ENCODE results near the gene CYP3A7. TPM values are rescaled to one million over a fixed set of nuclear protein-coding genes. Genes with fewer than 3 reads are reported as not detected.
"Not testable (repeated sequence)": the region's sequence is repeated elsewhere in the genome, so short reads cannot be mapped to it uniquely, and the experiment has no call there.

CYP3A7 gene
- polyA plus RNA-seq, 1 donor (not counting 4 experiments of a cell fraction or from before 2014, with no cell fraction given): not detected

DNA sequence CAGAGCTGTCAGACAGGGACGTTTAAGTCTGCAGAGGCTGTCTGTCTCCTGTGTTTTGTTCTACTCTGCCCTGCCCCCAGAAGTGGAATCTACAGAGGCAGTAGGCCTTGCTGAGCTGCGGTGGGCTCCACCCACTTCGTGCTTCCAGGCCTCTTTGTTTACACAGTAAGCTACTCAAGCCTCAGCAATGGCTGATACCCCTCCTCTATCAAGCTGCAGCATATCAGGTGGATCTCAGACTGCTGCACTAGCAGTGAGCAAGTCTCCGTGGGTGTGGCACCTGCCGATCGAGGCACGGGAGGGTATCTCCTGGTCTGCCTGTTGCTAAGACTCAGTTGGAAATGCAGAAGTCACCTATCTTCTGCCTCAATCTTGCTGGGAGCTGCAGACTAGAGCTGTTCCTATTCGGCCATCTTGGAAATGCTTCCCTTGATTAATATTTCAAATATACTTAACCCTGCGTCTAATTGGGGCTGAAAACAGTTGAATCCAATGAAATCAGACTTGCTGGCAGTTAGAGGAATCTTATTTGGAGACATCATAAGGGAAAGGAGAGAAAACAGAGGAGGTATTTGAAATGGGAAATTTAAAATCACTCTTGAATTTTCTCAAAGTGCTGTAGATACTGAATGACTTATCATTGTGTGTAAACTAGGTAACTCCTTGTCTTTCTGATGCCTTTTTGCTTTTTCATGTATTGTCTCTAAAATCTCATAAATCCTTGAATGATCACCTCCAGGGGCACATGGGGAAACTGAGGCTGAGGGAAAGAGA lies 41.4 kb downstream of the CYP3A7 start:
- no peak for TF ChIP-seq EZH2 (IDR thresholded peaks at IDR 0.05; ENCODE audit: low read length)
- TF ChIP-seq, protein P1, sequence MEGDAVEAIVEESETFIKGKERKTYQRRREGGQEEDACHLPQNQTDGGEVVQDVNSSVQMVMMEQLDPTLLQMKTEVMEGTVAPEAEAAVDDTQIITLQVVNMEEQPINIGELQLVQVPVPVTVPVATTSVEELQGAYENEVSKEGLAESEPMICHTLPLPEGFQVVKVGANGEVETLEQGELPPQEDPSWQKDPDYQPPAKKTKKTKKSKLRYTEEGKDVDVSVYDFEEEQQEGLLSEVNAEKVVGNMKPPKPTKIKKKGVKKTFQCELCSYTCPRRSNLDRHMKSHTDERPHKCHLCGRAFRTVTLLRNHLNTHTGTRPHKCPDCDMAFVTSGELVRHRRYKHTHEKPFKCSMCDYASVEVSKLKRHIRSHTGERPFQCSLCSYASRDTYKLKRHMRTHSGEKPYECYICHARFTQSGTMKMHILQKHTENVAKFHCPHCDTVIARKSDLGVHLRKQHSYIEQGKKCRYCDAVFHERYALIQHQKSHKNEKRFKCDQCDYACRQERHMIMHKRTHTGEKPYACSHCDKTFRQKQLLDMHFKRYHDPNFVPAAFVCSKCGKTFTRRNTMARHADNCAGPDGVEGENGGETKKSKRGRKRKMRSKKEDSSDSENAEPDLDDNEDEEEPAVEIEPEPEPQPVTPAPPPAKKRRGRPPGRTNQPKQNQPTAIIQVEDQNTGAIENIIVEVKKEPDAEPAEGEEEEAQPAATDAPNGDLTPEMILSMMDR (optimal IDR thresholded peaks at IDR 0.05 in 1 of 3, IDR thresholded peaks at IDR 0.05 in 1 of 3, conservative IDR thresholded peaks at IDR 0.05 in 1 of 3; ENCODE audit: extremely low read depth in 1 of 3, insufficient read depth in 2 of 3, low read length in 3 of 3): no peak
- Histone ChIP-seq H3K36me3 (ENCODE audit: control insufficient read depth in 2 of 2, extremely low read depth in 1 of 2, insufficient read depth in 2 of 2, low read length in 2 of 2) (no peaks in the 10 kb centered on the region), H3K9me3 (ENCODE audit: control insufficient read depth, low read depth, low read length) (no peaks in the 10 kb centered on the region), H3K79me2 (ENCODE audit: control insufficient read depth, insufficient read depth, low read length) (no peaks in the 10 kb centered on the region), H3K4me3 (ENCODE audit: control insufficient read depth in 2 of 3, extremely low read depth in 1 of 3, insufficient read depth in 2 of 3, low read depth in 1 of 3, low read length in 3 of 3) (no peak overlapping the region), H3K27me3 (ENCODE audit: control insufficient read depth, extremely low read depth, insufficient read depth, low read length) (no peaks in the 10 kb centered on the region), H3K4me1 (ENCODE audit: control insufficient read depth, extremely low read depth, insufficient read depth, low read length) (peaks cover 2% of the 10 kb centered on the region), H3K27ac (ENCODE audit: control insufficient read depth, insufficient read depth, low read length) (no peak overlapping the region), H3K4me2 (ENCODE audit: control insufficient read depth, extremely low read depth, insufficient read depth, low read depth, low read length) (no peak overlapping the region), H4K20me1 (ENCODE audit: control insufficient read depth, extremely low read depth, insufficient read depth, low read length) (no peaks in the 10 kb centered on the region), H2AFZ (ENCODE audit: control insufficient read depth, low read length) (no peak overlapping the region), H3K9ac (ENCODE audit: control insufficient read depth, extremely low read depth, insufficient read depth, low read length) (no peak overlapping the region), H3K9me1 (ENCODE audit: control insufficient read depth, extremely low read depth, insufficient read depth, low read length) (no peaks in the 10 kb centered on the region)
- DNase-seq (ENCODE audit: low read depth, low spot score): no peak
- dilution Hi-C loops (cut with MboI; ENCODE audit: extremely low pct_ligation_motif_present, low sequenced_read_pairs): no loop called here
- no peak for FAIRE-seq

DNA sequence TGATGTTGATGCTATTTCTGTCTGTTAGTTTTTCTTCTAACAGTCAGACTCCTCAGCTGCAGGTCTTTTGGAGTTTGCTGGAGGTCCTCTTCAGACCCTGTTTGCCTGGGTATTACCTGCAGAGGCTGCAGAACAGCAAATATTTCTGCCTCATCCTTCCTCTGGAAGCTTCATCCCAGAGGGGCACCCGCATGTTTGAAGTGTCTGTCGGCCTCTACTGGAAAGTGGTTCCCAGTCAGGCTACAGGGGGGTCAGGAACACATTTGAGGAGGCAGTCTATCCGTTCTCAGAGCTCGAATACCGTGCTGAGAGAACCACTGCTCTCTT lies 41.9 kb downstream of the CYP3A7 start:
- Histone ChIP-seq H3K27me3 (ENCODE audit: control insufficient read depth, extremely low read depth, insufficient read depth, low read length) (no peaks in the 10 kb centered on the region), H3K9me3 (ENCODE audit: control insufficient read depth, low read depth, low read length) (no peaks in the 10 kb centered on the region), H3K4me1 (ENCODE audit: control insufficient read depth, extremely low read depth, insufficient read depth, low read length) (no peaks in the 10 kb centered on the region), H2AFZ (ENCODE audit: control insufficient read depth, low read length) (no peak overlapping the region), H3K27ac (ENCODE audit: control insufficient read depth, insufficient read depth, low read length) (no peak overlapping the region), H4K20me1 (ENCODE audit: control insufficient read depth, extremely low read depth, insufficient read depth, low read length) (no peaks in the 10 kb centered on the region), H3K9ac (ENCODE audit: control insufficient read depth, extremely low read depth, insufficient read depth, low read length) (no peak overlapping the region), H3K36me3 (ENCODE audit: control insufficient read depth in 2 of 2, extremely low read depth in 1 of 2, insufficient read depth in 2 of 2, low read length in 2 of 2) (no peaks in the 10 kb centered on the region), H3K4me2 (ENCODE audit: control insufficient read depth, extremely low read depth, insufficient read depth, low read depth, low read length) (no peak overlapping the region), H3K4me3 (ENCODE audit: control insufficient read depth in 2 of 3, extremely low read depth in 1 of 3, insufficient read depth in 2 of 3, low read depth in 1 of 3, low read length in 3 of 3) (no peak overlapping the region), H3K79me2 (ENCODE audit: control insufficient read depth, insufficient read depth, low read length) (no peaks in the 10 kb centered on the region), H3K9me1 (ENCODE audit: control insufficient read depth, extremely low read depth, insufficient read depth, low read length) (no peaks in the 10 kb centered on the region)
- dilution Hi-C loops (cut with MboI; ENCODE audit: extremely low pct_ligation_motif_present, low sequenced_read_pairs): no loop called here
- DNase-seq (ENCODE audit: low read depth, low spot score) (no peak), FAIRE-seq (no peak)
- no peak for TF ChIP-seq EZH2 (IDR thresholded peaks at IDR 0.05; ENCODE audit: low read length)
- TF ChIP-seq, protein P1 (optimal IDR thresholded peaks at IDR 0.05 in 1 of 3, IDR thresholded peaks at IDR 0.05 in 1 of 3, conservative IDR thresholded peaks at IDR 0.05 in 1 of 3; ENCODE audit: extremely low read depth in 1 of 3, insufficient read depth in 2 of 3, low read length in 3 of 3): no peak

DNA sequence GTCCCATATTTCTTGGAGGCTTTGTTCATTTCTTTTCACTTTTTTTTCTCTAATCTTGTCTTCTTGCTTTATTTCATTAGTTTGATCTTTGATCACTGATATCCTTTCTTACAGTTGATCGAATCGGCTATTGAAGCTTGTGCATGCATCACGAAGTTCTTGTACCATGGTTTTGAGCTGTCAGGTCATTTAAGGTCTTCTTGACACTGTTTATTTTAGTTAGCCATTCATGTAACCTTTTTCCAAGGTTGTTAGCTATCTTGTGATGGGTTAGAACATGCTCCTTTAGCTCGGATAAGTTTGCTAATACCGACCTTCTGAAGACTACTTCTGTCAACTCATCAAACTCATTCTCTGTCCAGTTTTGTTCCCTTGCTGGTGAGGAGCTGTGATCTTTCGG lies 42.4 kb downstream of the CYP3A7 start:
- DNase-seq (ENCODE audit: low read depth, low spot score); H3K27me3 ChIP-seq (ENCODE audit: control insufficient read depth, extremely low read depth, insufficient read depth, low read length); H3K36me3 ChIP-seq (ENCODE audit: control insufficient read depth in 2 of 2, extremely low read depth in 1 of 2, insufficient read depth in 2 of 2, low read length in 2 of 2); H3K9me3 ChIP-seq (ENCODE audit: control insufficient read depth, low read depth, low read length); dilution Hi-C loops (cut with MboI; ENCODE audit: extremely low pct_ligation_motif_present, low sequenced_read_pairs); H3K4me2 ChIP-seq (ENCODE audit: control insufficient read depth, extremely low read depth, insufficient read depth, low read depth, low read length); H3K4me1 ChIP-seq (ENCODE audit: control insufficient read depth, extremely low read depth, insufficient read depth, low read length); H3K9me1 ChIP-seq (ENCODE audit: control insufficient read depth, extremely low read depth, insufficient read depth, low read length); H3K79me2 ChIP-seq (ENCODE audit: control insufficient read depth, insufficient read depth, low read length); H3K27ac ChIP-seq (ENCODE audit: control insufficient read depth, insufficient read depth, low read length); H4K20me1 ChIP-seq (ENCODE audit: control insufficient read depth, extremely low read depth, insufficient read depth, low read length); H3K4me3 ChIP-seq (ENCODE audit: control insufficient read depth in 2 of 3, extremely low read depth in 1 of 3, insufficient read depth in 2 of 3, low read depth in 1 of 3, low read length in 3 of 3); FAIRE-seq; H2AFZ ChIP-seq (ENCODE audit: control insufficient read depth, low read length); H3K9ac ChIP-seq (ENCODE audit: control insufficient read depth, extremely low read depth, insufficient read depth, low read length): not testable (repeated sequence)

DNA sequence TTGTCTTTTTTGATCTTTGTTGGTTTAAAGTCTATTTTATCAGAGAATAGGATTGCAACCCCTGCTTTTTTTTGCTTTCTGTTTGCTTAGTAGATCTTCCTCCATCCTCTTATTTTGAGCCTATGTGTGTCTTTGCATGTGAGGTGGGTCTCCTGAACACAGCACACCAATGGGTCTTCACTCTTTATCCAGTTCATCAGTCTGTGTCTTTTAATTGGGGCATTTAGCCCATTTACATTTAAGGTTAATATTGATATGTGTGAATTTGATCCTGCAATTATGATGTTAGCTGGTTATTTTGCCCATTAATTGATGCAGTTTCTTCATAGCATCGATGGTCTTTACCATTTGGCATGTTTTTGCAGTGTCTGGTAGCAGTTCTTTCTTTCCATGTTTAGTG lies 43.3 kb downstream of the CYP3A7 start:
- H3K4me3 ChIP-seq (ENCODE audit: control insufficient read depth in 2 of 3, extremely low read depth in 1 of 3, insufficient read depth in 2 of 3, low read depth in 1 of 3, low read length in 3 of 3); H3K9ac ChIP-seq (ENCODE audit: control insufficient read depth, extremely low read depth, insufficient read depth, low read length); FAIRE-seq; H4K20me1 ChIP-seq (ENCODE audit: control insufficient read depth, extremely low read depth, insufficient read depth, low read length); H2AFZ ChIP-seq (ENCODE audit: control insufficient read depth, low read length); H3K27ac ChIP-seq (ENCODE audit: control insufficient read depth, insufficient read depth, low read length); H3K4me2 ChIP-seq (ENCODE audit: control insufficient read depth, extremely low read depth, insufficient read depth, low read depth, low read length); dilution Hi-C loops (cut with MboI; ENCODE audit: extremely low pct_ligation_motif_present, low sequenced_read_pairs); H3K27me3 ChIP-seq (ENCODE audit: control insufficient read depth, extremely low read depth, insufficient read depth, low read length); DNase-seq (ENCODE audit: low read depth, low spot score); H3K9me3 ChIP-seq (ENCODE audit: control insufficient read depth, low read depth, low read length); H3K79me2 ChIP-seq (ENCODE audit: control insufficient read depth, insufficient read depth, low read length); H3K9me1 ChIP-seq (ENCODE audit: control insufficient read depth, extremely low read depth, insufficient read depth, low read length); H3K36me3 ChIP-seq (ENCODE audit: control insufficient read depth in 2 of 2, extremely low read depth in 1 of 2, insufficient read depth in 2 of 2, low read length in 2 of 2); H3K4me1 ChIP-seq (ENCODE audit: control insufficient read depth, extremely low read depth, insufficient read depth, low read length): not testable (repeated sequence)

Measured in keratinocyte (primary cell).